Osteocyte (in vitro differentiated cells): Measurements from ENCODE around the gene ARHGAP21. TPM values are rescaled to one million over a fixed set of nuclear protein-coding genes. Genes with fewer than 3 reads are reported as not detected.

Experiments
- DNase-seq: peaks from one replicate; pipeline ENCODE4 v3.0.0; 2021; ENCODE audit warnings: mixed read lengths; ENCODE audit not compliant: unreplicated experiment; ENCODE audit errors: extremely low spot score
- H3K27ac Mint-ChIP-seq: one replicate; pipeline ENCODE4 v1.8.0; 2021; ENCODE audit warnings: mild to moderate bottlenecking, mixed read lengths; ENCODE audit not compliant: unreplicated experiment
- H3K27me3 Mint-ChIP-seq: one replicate; pipeline ENCODE4 v1.8.0; 2021; ENCODE audit warnings: mixed read lengths; ENCODE audit not compliant: unreplicated experiment
- H3K36me3 Mint-ChIP-seq: one replicate; pipeline ENCODE4 v1.8.0; 2021; ENCODE audit warnings: mixed read lengths; ENCODE audit not compliant: unreplicated experiment
- H3K4me1 Mint-ChIP-seq: one replicate; pipeline ENCODE4 v1.8.0; 2021; ENCODE audit warnings: mixed read lengths; ENCODE audit not compliant: unreplicated experiment
- H3K4me3 Mint-ChIP-seq: one replicate; pipeline ENCODE4 v1.8.0; 2021; ENCODE audit warnings: mild to moderate bottlenecking, moderate library complexity, mixed read lengths; ENCODE audit not compliant: unreplicated experiment
- H3K9me3 Mint-ChIP-seq: one replicate; pipeline ENCODE4 v1.8.0; 2021; ENCODE audit warnings: mixed read lengths; ENCODE audit not compliant: unreplicated experiment
- CTCF ChIP-seq: fragments of 200-600 bp; sonication (generic); IDR thresholded peaks from 2 replicates; pipeline ENCODE4 v1.5.0; 2021; ENCODE audit warnings: antibody characterized with exemption, mild to moderate bottlenecking, moderate library complexity
- total RNA-seq: library from RNA; stranded (reverse); gene quantifications from 2 replicates; pipeline ENCODE4 v1.2.1, GENCODE V29; 2021

The ARHGAP21 gene
- total RNA-seq, 1 donor from 2014 or later, result 170 TPM

GRCh38 chr10:24589265-24589664 is 134.4 kb downstream of the ARHGAP21 start:
- H3K9me3 Mint-ChIP-seq, result no peaks in the 10 kb centered on the region
- no peak overlapping the region for H3K4me3 Mint-ChIP-seq
- peaks cover 72% of the 10 kb centered on the region for H3K36me3 Mint-ChIP-seq
- no peaks in the 10 kb centered on the region for H3K4me1 Mint-ChIP-seq
- no peak for DNase-seq
- H3K27me3 Mint-ChIP-seq, result no peaks in the 10 kb centered on the region
- no peak overlapping the region for H3K27ac Mint-ChIP-seq
- TF ChIP-seq CTCF, result no peak

- no peak for DNase-seq
- Mint-ChIP-seq H3K4me3 (no peak overlapping the region), H3K4me1 (peaks cover 9% of the 10 kb centered on the region), H3K36me3 (peaks cover 38% of the 10 kb centered on the region), H3K27ac (no peak overlapping the region), H3K9me3 (no peaks in the 10 kb centered on the region), H3K27me3 (no peaks in the 10 kb centered on the region)
- no peak for TF ChIP-seq CTCF
These were observed 143.8 kb downstream of the ARHGAP21 start for GRCh38 chr10:24579906-24580305.

GRCh38 chr10:24579448-24579847 is 144.2 kb downstream of the ARHGAP21 start:
- TF ChIP-seq CTCF, result no peak
- peaks cover 9% of the 10 kb centered on the region for H3K4me1 Mint-ChIP-seq
- no peaks in the 10 kb centered on the region for H3K27me3 Mint-ChIP-seq
- H3K9me3 Mint-ChIP-seq, result no peaks in the 10 kb centered on the region
- no peak for DNase-seq
- H3K36me3 Mint-ChIP-seq, result peaks cover 34% of the 10 kb centered on the region
- no peak overlapping the region for H3K4me3 Mint-ChIP-seq
- H3K27ac Mint-ChIP-seq, result no peak overlapping the region

GRCh38 chr10:24575481-24576002 is 148.1 kb downstream of the ARHGAP21 start:
- peaks cover 7% of the 10 kb centered on the region for H3K36me3 Mint-ChIP-seq
- H3K27ac Mint-ChIP-seq, result no peak overlapping the region
- no peak overlapping the region for H3K4me3 Mint-ChIP-seq
- peaks cover 9% of the 10 kb centered on the region for H3K4me1 Mint-ChIP-seq
- no peaks in the 10 kb centered on the region for H3K9me3 Mint-ChIP-seq
- DNase-seq, result no peak
- no peak for TF ChIP-seq CTCF
- peaks cover 5% of the 10 kb centered on the region for H3K27me3 Mint-ChIP-seq

GRCh38 chr10:24574578-24575155 is 149.0 kb downstream of the ARHGAP21 start:
- DNase-seq, result no peak
- Mint-ChIP-seq H3K4me3 (no peak overlapping the region), H3K36me3 (no peaks in the 10 kb centered on the region), H3K9me3 (no peaks in the 10 kb centered on the region), H3K27ac (no peak overlapping the region), H3K4me1 (peaks cover 9% of the 10 kb centered on the region), H3K27me3 (peaks cover 5% of the 10 kb centered on the region)
- TF ChIP-seq CTCF, result no peak
